ELR (cell line): ENCODE results near the gene ETFBKMT.
"Not testable (repeated sequence)": the region's sequence is repeated elsewhere in the genome, so short reads cannot be mapped to it uniquely, and the experiment has no call there.

ENCODE experiments used
- DNase-seq: peaks from one replicate; pipeline ENCODE4 v3.0.0-alpha.2; 2015; ENCODE audit warnings: low read depth

ETFBKMT gene

DNA sequence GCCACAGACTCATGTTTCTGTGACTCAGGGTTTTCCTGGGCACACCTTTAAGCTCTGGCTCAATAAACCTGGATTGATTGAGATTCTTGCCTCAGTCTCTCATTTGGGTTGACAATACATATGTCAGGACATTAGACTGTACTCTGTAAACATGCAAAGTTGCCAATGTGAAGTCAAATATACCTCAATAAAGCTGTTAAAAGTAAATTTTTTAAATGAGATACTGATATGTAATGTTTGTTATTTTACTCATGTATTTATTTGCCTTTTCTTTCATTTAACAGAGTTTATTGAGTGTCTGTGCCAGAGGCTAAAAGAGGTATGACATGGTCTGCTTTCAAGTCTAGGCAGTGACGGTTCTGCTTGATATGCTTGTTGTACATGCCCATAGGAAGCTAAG, 3.7 kb upstream of the ETFBKMT start:
- no peak for DNase-seq

GRCh38 chr12:31658471-31659086, 909 bp upstream of the ETFBKMT start:
- no peak for DNase-seq

GRCh38 chr12:31662176-31662849, 2.8 kb downstream of the ETFBKMT start:
- no peak for DNase-seq

DNA sequence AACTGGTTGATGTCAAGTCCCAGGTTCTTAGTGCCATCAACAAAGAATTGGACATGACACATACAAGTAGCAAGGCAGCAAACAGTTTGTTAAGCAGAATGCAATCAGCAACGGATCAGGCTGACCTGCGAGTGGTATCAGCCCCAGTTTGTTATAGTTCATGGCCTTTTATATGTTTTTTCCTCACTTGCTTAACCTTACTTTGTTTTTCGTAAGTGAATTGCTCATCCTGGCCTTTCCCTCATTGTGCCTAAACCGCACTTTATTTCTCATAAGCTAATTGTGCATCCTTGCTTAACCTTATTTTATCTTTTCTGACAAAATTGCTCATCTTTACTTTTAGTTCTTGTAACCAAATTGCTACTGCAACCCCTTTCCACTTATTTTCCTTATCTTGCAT, 4.1 kb downstream of the ETFBKMT start:
- DNase-seq: no peak

DNA sequence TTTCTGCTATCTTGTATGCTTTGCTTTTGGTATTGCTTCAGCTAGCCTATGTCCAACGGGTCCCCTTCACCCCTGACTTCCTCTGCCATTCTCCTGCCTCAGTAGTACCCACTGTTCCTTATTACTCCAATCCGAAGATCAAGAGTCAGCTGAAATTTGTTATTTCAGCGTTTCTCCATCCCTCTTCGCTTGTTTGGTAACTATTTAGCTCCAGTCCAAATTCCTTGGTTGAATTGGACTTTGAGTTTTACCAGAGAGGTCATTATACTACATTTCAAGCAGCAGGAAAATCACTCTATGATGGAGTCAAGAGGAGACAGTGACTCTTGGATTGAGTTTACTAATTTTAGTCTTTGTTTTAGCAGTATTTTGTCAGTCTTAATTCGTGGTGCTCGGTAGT, 4.5 kb downstream of the ETFBKMT start:
- no peak for DNase-seq

- no peak for DNase-seq
These were observed 9.5 kb downstream of the ETFBKMT start for GRCh38 chr12:31669020-31669419.

DNA sequence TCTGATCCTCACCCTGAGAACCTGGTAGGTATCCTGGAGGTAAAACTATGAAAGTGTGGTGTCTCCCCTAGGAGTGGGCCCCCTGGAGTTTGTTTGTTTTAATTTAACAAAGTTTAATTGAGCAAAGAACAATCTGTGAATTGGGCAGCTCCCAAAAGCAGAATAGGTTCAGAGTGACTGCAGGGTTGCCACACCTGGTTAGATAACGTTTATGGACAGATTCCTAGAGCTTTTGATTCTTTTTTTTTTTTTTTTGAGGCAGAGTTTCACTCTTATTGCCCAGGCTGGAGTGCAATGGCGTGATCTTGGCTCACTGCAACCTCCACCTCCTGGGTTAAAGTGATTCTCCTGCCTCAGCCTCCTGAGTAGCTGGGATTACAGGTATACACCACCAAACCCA, 10.1 kb downstream of the ETFBKMT start:
- DNase-seq: not testable (repeated sequence)

GRCh38 chr12:31672521-31672920, 13.0 kb downstream of the ETFBKMT start:
- DNase-seq: no peak

- peak; percentile 87 for DNase-seq
These were observed 22.9 kb downstream of the ETFBKMT start for GRCh38 chr12:31682136-31682962.

- DNase-seq: no peak
These were observed 26.3 kb downstream of the ETFBKMT start for GRCh38 chr12:31685801-31686200.

- no peak for DNase-seq
These were observed 27.6 kb downstream of the ETFBKMT start for GRCh38 chr12:31687101-31687527.

DNA sequence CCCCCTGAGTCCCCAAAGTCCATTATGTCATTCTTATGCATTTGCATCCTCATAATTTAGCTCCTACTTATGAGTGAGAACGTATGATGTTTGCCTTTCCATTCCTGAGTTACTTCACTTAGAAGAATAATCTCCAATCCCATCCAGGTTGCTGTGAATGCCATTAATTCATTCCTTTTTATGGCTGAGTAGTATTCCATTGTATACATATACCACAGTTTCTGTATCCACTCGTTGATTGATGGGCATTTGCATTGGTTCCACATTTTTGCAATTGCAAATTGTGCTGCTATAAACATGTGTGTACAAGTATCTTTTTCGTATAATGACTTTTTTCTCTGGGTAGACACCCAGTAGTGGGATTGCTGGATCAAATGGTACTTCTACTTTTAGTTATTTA, 30.4 kb downstream of the ETFBKMT start:
- DNase-seq: not testable (repeated sequence)

- DNase-seq: peak; percentile 40
These were observed 42.6 kb downstream of the ETFBKMT start for GRCh38 chr12:31702047-31702446.

- DNase-seq: no peak
These were observed 46.1 kb downstream of the ETFBKMT start for GRCh38 chr12:31705621-31706020.

DNA sequence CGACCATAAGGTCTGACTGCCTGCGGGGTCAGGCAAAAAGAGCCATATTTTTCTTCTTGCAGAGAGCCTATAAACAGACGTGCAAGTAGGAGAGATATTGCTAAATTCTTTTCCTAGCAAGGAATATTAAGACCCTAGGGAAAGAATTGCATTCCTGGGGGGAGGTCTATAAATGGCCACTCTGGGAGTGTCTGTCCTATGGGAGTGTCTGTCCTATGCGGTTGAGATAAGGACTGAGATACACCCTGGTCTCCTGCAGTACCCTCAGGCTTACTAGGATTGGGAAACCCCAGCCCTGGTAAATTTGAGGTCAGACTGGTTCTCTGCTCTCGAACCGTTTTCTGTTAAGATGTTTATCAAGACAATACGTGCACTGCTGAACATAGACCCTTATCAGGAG, 48.6 kb downstream of the ETFBKMT start:
- not testable (repeated sequence) for DNase-seq

DNA sequence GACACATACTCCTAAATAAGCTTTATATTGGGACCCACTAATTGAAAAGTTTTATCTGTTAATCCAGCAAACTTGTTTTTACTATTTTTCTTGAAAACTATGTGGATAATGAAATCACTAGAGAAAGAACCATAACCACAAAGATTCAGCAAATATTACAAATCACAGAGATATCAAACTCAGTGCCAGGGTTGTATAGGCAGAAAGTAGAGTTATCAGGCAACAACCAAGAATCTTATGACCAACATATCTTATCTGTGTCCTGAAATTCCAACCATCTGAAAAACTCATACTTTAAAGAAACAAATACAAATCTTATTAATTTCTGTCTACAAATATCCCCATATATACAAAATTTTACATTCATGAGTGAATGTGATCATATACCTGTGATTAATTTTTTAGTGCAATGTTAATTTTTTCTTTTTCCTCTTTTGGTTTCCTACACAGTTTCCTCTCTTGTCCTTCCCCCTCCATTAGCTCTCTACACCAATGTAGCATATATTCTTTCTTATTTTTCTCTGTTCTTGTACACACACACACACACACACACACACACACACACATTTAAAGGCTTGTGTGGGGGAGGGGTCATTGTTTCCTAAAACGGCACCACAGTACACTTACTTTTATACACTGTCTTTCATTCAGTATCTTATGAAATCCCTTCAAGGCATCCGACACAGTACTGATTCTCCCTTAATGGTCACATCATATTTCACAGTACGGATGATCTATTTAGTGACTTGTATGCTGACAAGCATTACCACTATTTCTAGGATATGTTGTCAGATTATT, 50.7 kb downstream of the ETFBKMT start:
- DNase-seq: no peak

DNA sequence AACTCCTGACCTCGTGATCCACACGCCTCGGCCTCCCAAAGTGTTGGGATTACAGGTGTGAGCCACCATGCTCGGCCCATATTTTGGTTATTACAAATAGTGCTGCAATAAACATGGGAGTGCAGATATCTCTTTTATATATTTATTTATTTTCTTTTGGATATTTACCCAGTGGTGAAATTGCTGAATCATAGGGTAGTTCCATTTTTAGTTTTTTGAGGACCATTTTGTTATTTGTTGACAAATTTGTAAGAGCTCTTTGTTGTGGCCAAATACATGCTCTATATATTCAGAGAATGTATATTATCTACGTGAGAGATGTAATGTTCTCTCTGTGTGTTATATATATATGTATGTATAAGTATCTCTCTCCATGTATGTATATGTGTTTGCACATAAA, 53.4 kb downstream of the ETFBKMT start:
- no peak for DNase-seq

DNA sequence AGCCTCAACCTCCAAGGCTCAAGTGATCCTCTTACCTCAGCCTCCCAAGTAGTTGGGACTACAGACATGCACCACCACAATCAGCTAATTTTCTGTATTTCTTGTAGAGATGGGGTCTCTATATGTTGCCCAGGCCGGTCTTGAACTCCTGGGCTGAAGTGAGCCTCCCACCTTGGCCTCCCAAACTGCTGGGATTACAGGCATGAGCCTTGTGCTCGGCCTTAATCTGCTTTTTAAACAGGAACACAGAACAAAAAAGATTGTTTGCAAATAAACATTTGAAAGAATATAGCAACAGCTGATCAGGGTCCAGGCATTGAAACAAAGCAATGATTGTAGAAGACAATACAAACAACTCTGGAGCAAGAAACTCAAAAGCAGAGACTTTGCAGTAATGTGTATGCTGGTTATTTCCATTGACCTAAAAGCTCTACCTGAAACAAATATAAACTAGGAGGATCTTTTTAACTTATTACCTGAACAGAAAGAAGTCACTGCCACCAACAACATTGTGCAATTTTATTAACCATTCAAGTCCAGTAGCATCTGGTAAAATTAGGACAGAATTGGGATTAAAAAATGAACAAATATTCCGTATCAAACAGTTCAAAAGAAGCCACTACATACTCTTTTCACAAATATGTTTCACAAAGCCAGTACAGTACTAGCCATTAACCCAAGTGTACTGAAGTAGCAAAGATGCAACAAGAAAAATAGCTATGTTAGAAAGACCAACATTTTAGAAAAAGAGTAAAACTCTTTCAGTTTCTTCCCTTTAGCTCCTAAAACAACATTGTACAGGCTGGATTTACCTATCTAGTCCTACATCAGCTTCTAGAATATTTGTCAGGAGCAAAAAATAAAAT, 55.2 kb downstream of the ETFBKMT start:
- no peak for DNase-seq

GRCh38 chr12:31715283-31715825, 55.9 kb downstream of the ETFBKMT start:
- DNase-seq: no peak

DNA sequence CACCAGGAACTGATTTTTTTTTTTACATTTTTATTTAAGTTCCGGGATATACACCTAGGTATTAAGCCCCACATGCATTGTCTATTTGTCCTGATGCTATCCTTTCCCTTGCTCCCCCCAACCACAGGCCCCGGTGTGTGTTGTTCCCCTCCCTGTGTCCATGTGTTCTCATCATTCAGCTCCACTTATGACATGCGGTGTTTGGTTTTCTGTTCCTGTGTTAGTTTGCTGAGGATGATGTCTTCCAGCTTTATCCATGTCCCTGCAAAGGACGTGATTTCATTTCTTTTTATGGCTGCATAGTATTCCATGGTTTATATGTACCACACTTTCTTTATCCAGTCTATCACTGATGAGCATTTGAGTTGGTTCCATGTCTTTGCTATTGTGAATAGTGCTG, 57.5 kb downstream of the ETFBKMT start:
- DNase-seq: not testable (repeated sequence)
